Measurements from ENCODE around the gene RALGDS. TPM values are rescaled to one million over a fixed set of nuclear protein-coding genes. Genes with fewer than 3 reads are reported as not detected.

Gene RALGDS
- total and polyA plus RNA-seq, 2 experiments from 2014 or later, result 8.6 to 20.3 TPM

- Histone ChIP-seq H3K4me2 (peak overlapping the region; percentile 93), H2AFZ (0 out of 2 replicates have a peak overlapping the region, but pooled peaks have one; percentile 67), H3K79me2 (replicated peaks; ENCODE audit: insufficient read depth) (0 out of 2 replicates have a peak, but pooled peaks cover 2% of the 10 kb centered on the region), H3K27me3 (ENCODE audit: insufficient read depth) (peaks cover 4% of the 10 kb centered on the region; the same call in 1 of the 2 replicates), H3K4me3 (peak overlapping the region; percentile 65), H3K4me1 (ENCODE audit: insufficient read depth) (peaks cover 8% of the 10 kb centered on the region), H3K36me3 (ENCODE audit: insufficient read depth) (no peaks in the 10 kb centered on the region), H3K9me2 (ENCODE audit: insufficient read depth) (no peaks in the 10 kb centered on the region), H3K27ac (ENCODE audit: low read depth) (peak overlapping the region; percentile 55; the same call in 1 of the 2 replicates), H3F3A (replicated peaks; ENCODE audit: low read depth) (no peaks in the 10 kb centered on the region), H4K20me1 (replicated peaks; ENCODE audit: insufficient read depth) (peaks cover 12% of the 10 kb centered on the region; the same call in 1 of the 2 replicates)
- ATAC-seq, result peak; percentile 60
- peak; percentile 95 for DNase-seq (ENCODE audit: low spot score)
- Mint-ChIP-seq H3K9me3 (no peaks in the 10 kb centered on the region), H3K27me3 (ENCODE audit: insufficient read depth, low read depth, poor library complexity) (peaks cover 31% of the 10 kb centered on the region), H3K27ac (no peak overlapping the region), H3K36me3 (ENCODE audit: low read depth) (no peaks in the 10 kb centered on the region; the same call in 2 of the 3 replicates), H3K4me3 (peak overlapping the region; percentile 71), H3K4me1 (peaks cover 15% of the 10 kb centered on the region; the same call in 2 of the 3 replicates)
- TF ChIP-seq POLR2AphosphoS5 (IDR thresholded peaks at IDR 0.05; ENCODE audit: low read depth) (peak; percentile 75), ZNF114 (CRISPR knock-in tag; IDR thresholded peaks at IDR 0.05) (0 out of 2 replicates have a peak, but pooled peaks have one; percentile 65), ZNF331 (CRISPR knock-in tag; IDR thresholded peaks at IDR 0.05; ENCODE audit: low read depth) (no peak), ZNF462 (CRISPR knock-in tag; IDR thresholded peaks at IDR 0.05) (no peak), STAT1 (IDR thresholded peaks at IDR 0.05; ENCODE audit: unreplicated experiment) (no peak), ETS1 (IDR thresholded peaks at IDR 0.05) (no peak), CREB1 (CRISPR knock-in tag; IDR thresholded peaks at IDR 0.05; ENCODE audit: low read depth) (peak; percentile 68), NANOG (IDR thresholded peaks at IDR 0.05; ENCODE audit: borderline replicate concordance) (no peak), EZH2phosphoT487 (IDR thresholded peaks at IDR 0.05; ENCODE audit: unreplicated experiment) (no peak), EZH2 (IDR thresholded peaks at IDR 0.05; ENCODE audit: low read depth, unreplicated experiment) (no peak), JUNB (IDR thresholded peaks at IDR 0.05; ENCODE audit: unreplicated experiment) (no peak)
- TF ChIP-seq, protein P1, sequence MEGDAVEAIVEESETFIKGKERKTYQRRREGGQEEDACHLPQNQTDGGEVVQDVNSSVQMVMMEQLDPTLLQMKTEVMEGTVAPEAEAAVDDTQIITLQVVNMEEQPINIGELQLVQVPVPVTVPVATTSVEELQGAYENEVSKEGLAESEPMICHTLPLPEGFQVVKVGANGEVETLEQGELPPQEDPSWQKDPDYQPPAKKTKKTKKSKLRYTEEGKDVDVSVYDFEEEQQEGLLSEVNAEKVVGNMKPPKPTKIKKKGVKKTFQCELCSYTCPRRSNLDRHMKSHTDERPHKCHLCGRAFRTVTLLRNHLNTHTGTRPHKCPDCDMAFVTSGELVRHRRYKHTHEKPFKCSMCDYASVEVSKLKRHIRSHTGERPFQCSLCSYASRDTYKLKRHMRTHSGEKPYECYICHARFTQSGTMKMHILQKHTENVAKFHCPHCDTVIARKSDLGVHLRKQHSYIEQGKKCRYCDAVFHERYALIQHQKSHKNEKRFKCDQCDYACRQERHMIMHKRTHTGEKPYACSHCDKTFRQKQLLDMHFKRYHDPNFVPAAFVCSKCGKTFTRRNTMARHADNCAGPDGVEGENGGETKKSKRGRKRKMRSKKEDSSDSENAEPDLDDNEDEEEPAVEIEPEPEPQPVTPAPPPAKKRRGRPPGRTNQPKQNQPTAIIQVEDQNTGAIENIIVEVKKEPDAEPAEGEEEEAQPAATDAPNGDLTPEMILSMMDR (conservative IDR thresholded peaks at IDR 0.05; ENCODE audit: low read depth in 2 of 2), result 0 out of 4 replicates have a peak, but pooled peaks have one; percentile 9 to 13
- TF ChIP-seq, protein P2, sequence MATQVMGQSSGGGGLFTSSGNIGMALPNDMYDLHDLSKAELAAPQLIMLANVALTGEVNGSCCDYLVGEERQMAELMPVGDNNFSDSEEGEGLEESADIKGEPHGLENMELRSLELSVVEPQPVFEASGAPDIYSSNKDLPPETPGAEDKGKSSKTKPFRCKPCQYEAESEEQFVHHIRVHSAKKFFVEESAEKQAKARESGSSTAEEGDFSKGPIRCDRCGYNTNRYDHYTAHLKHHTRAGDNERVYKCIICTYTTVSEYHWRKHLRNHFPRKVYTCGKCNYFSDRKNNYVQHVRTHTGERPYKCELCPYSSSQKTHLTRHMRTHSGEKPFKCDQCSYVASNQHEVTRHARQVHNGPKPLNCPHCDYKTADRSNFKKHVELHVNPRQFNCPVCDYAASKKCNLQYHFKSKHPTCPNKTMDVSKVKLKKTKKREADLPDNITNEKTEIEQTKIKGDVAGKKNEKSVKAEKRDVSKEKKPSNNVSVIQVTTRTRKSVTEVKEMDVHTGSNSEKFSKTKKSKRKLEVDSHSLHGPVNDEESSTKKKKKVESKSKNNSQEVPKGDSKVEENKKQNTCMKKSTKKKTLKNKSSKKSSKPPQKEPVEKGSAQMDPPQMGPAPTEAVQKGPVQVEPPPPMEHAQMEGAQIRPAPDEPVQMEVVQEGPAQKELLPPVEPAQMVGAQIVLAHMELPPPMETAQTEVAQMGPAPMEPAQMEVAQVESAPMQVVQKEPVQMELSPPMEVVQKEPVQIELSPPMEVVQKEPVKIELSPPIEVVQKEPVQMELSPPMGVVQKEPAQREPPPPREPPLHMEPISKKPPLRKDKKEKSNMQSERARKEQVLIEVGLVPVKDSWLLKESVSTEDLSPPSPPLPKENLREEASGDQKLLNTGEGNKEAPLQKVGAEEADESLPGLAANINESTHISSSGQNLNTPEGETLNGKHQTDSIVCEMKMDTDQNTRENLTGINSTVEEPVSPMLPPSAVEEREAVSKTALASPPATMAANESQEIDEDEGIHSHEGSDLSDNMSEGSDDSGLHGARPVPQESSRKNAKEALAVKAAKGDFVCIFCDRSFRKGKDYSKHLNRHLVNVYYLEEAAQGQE (IDR thresholded peaks at IDR 0.05; ENCODE audit: unreplicated experiment), result no peak
These were observed 28.3 kb upstream of the RALGDS start for GRCh38 chr9:133149130-133150015.
